ENCODE data around the gene GLT1D1. TPM values are rescaled to one million over a fixed set of nuclear protein-coding genes. Genes with fewer than 3 reads are reported as not detected.

GLT1D1 gene
- total RNA-seq, 1 experiment from 2014 or later: not detected

GRCh38 chr12:128908254-128908653 is 55.0 kb downstream of the GLT1D1 start:
- H3K27me3 ChIP-seq (ENCODE audit: insufficient read depth, low read length): no peaks in the 10 kb centered on the region
- no peaks in the 10 kb centered on the region for H3K9me2 ChIP-seq (ENCODE audit: insufficient read depth)
- no peaks in the 10 kb centered on the region for H4K20me1 ChIP-seq (ENCODE audit: insufficient read depth)
- no peaks in the 10 kb centered on the region for H3K79me2 ChIP-seq (ENCODE audit: insufficient read depth, low read length)
- H3K27ac ChIP-seq (ENCODE audit: low read depth, low read length): no peak overlapping the region
- CTCF ChIA-PET: no interaction called here
- H3K36me3 ChIP-seq (ENCODE audit: control insufficient read depth in 1 of 2, insufficient read depth in 2 of 2, low read length in 2 of 2): no peaks in the 10 kb centered on the region
- H3K4me2 ChIP-seq (ENCODE audit: low read length): no peak overlapping the region
- no peaks in the 10 kb centered on the region for H3K4me1 ChIP-seq (ENCODE audit: control insufficient read depth in 1 of 2, insufficient read depth in 2 of 2, low read length in 2 of 2)
- intact Hi-C loops (cut with micrococcal nuclease): no loop called here
- H3K4me3 ChIP-seq (replicated peaks in 1 of 2; ENCODE audit: low read depth in 1 of 2, low read length in 2 of 2): no peak overlapping the region
- TF ChIP-seq CTCF (IDR thresholded peaks at IDR 0.05 in 2 of 3, conservative IDR thresholded peaks at IDR 0.05 in 1 of 3; ENCODE audit: borderline replicate concordance in 1 of 3, insufficient read depth in 1 of 3, low read depth in 2 of 3, low read length in 2 of 3) (no peak), EZH2phosphoT487 (IDR thresholded peaks at IDR 0.05; ENCODE audit: borderline replicate concordance) (no peak), MAX (IDR thresholded peaks at IDR 0.05) (no peak), JUND (IDR thresholded peaks at IDR 0.05) (no peak), ZNF274 (IDR thresholded peaks at IDR 0.05; ENCODE audit: low read depth, low read length) (no peak), REST (IDR thresholded peaks at IDR 0.05; ENCODE audit: low read depth) (no peak), YY1 (IDR thresholded peaks at IDR 0.05; ENCODE audit: extremely low read depth, insufficient replicate concordance, low read depth, low read length) (no peak), EGR1 (IDR thresholded peaks at IDR 0.05; ENCODE audit: low read depth) (no peak), EZH2 (IDR thresholded peaks at IDR 0.05) (no peak), CBX3 (IDR thresholded peaks at IDR 0.05; ENCODE audit: low read depth) (no peak), SRF (IDR thresholded peaks at IDR 0.05; ENCODE audit: low read depth) (no peak), TCF7L2 (IDR thresholded peaks at IDR 0.05; ENCODE audit: borderline replicate concordance, extremely low read depth, insufficient read depth, insufficient read length) (no peak), SP1 (IDR thresholded peaks at IDR 0.05; ENCODE audit: low read depth) (no peak), RAD21 (IDR thresholded peaks at IDR 0.05; ENCODE audit: low read depth) (no peak)
- no peak overlapping the region for H3K9ac ChIP-seq (ENCODE audit: low read length)
- POLR2A ChIA-PET: no interaction called here
- RAD21 ChIA-PET (ENCODE audit: low non-redundant PET in 1 of 2, low total read pairs in 2 of 2, uncharacterized antibody in 2 of 2, unreplicated experiment in 2 of 2): no interaction called here
- DNase-seq (ENCODE audit: low read depth, low spot score) (no peak), ATAC-seq (no peak)
- H2AFZ ChIP-seq (ENCODE audit: low read depth, low read length, poor library complexity, severe bottlenecking): no peak overlapping the region
- no peaks in the 10 kb centered on the region; a peak in 1 of 4 replicates for H3K9me3 ChIP-seq (ENCODE audit: control insufficient read depth in 1 of 2, insufficient read depth in 1 of 2, low read depth in 1 of 2, low read length in 2 of 2)
- BruUV-seq (replicated peaks): no TSS peak
